Esophagus squamous epithelium (tissue), 5 donors: ENCODE results near the gene TMED8. TPM values are rescaled to one million over a fixed set of nuclear protein-coding genes. Genes with fewer than 3 reads are reported as not detected.

Experiments used
- DNase-seq: peaks from one replicate; lab custom pipeline; 2025; lab: John Stamatoyannopoulos, UW
- H3K27ac ChIP-seq, 4 donors: fragments of 200-600 bp; sonication (generic); one replicate each; pipeline ENCODE4 v1.5.1; 2016 to 2019; ENCODE audit warnings: mild to moderate bottlenecking in 1 of 4
- H3K27me3 ChIP-seq, 4 donors: fragments of 200-600 bp; sonication (generic); 1 replicate in 3 of 4; 2 replicates in 1 of 4; pipeline versions ENCODE4 v1.5.1 to v1.6.0; 2017 to 2021; ENCODE audit warnings: antibody characterized with exemption in 1 of 4
- H3K36me3 ChIP-seq, 3 donors: fragments of 200-600 bp; sonication (generic); one replicate each; pipeline ENCODE4 v1.5.1; 2016 to 2019
- H3K4me1 ChIP-seq, 3 donors: fragments of 200-600 bp; sonication (generic); one replicate each; pipeline ENCODE4 v1.5.1; 2017 to 2019
- H3K4me3 ChIP-seq, 4 donors: fragments of 200-600 bp; sonication (generic); 1 replicate in 3 of 4; 2 replicates in 1 of 4; pipeline ENCODE4 v1.5.1; 2016 to 2019; ENCODE audit warnings: mild to moderate bottlenecking in 2 of 4, moderate library complexity in 1 of 4
- H3K9me3 ChIP-seq, 3 donors: fragments of 200-600 bp; sonication (generic); one replicate each; pipeline ENCODE4 v1.5.1; 2016 to 2019
- POLR2A ChIP-seq, 4 donors: fragments of 450-650 bp; IDR thresholded peaks; one replicate each; pipeline ENCODE4 v1.6.1; 2017; ENCODE audit warnings: antibody characterized with exemption in 4 of 4, mild to moderate bottlenecking in 4 of 4, moderate library complexity in 3 of 4
- WGBS, 2 donors: methylation state at CpG; one replicate each; pipeline ENCODE4 v1.1.5; 2018; 5-methylcytosine and 5-hydroxymethylcytosine counted together
- intact Hi-C: fragments of 100-400 bp; cut with DNase I; formaldehyde crosslinking; loops from one replicate; pipeline ENCODE4 v1.15.0; 2022
- total RNA-seq, 4 donors: library from RNA; depleted of rRNA; stranded (reverse); fragments of >200 nt; gene quantifications; one replicate each; pipeline ENCODE4 v1.1.0, GENCODE V29; 2016
- TF ChIP-seq, protein P1 (sequence below), 6 experiments: fragments of 450-650 bp in 4 of 6; fragments of 200-600 bp in 2 of 6; sonication (generic) in 2 of 6; IDR thresholded peaks; one replicate each; pipeline ENCODE4 v1.5.1; 2016 to 2019; ENCODE audit warnings: antibody characterized with exemption in 6 of 6, mild to moderate bottlenecking in 4 of 6, moderate library complexity in 4 of 6
- donor health status: DM: yes; HTN: yes; CAD: no.

Gene TMED8
- total RNA-seq, 4 donors from 2014 or later, result 4.4 to 9.3 (median 8.0) TPM

DNA sequence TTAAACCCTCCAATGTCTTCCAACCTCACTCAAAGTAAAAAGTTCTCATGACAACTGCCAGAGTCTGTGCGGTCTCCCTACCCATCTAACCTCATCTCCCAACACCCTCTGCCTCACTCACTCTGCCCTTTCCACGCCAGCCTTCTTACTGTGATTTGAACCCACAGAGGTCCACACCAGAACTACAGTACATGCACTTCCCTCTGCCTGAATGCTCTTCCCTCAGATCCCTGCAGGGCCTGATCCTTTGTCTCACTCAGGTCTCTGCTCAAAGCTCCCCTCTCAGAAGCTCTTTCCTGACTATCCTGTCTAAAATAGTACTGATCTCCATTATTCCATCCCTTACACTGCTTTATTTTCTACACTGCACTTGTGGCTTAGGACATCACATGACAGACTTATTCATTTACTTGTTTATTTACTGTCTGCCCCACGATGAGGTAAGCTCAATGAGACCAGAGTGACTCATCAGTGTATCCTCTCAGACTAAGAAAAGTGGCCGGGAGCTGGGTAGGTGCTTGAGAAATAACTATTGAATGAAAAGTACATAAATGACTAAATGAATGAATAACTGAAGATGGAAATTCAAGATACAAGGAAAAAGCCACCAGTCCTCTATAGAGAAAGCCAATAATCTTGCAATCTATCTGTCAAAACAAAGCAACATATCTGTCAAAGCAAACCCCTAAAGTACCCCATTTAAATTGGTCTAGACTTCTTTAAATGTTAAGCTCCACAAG, 73.3 kb downstream of the TMED8 start:
- H3K27ac ChIP-seq, result peak overlapping the region in 2 of 4 donors; percentile 10 to 30
- 41 to 44% methylated on average over 4 of the region's 4 CpGs for WGBS, 2 donors
- intact Hi-C loops, result no loop called here
- H3K27me3 ChIP-seq, result no peaks in the 10 kb centered on the region
- H3K4me1 ChIP-seq, result peaks cover 0 to 37% (median 14%) of the 10 kb centered on the region in 3 donors
- DNase-seq, result no peak
- H3K9me3 ChIP-seq, result no peaks in the 10 kb centered on the region
- no peak overlapping the region for H3K4me3 ChIP-seq
- TF ChIP-seq POLR2A (IDR thresholded peaks at IDR 0.05), result no peak
- TF ChIP-seq, protein P1, sequence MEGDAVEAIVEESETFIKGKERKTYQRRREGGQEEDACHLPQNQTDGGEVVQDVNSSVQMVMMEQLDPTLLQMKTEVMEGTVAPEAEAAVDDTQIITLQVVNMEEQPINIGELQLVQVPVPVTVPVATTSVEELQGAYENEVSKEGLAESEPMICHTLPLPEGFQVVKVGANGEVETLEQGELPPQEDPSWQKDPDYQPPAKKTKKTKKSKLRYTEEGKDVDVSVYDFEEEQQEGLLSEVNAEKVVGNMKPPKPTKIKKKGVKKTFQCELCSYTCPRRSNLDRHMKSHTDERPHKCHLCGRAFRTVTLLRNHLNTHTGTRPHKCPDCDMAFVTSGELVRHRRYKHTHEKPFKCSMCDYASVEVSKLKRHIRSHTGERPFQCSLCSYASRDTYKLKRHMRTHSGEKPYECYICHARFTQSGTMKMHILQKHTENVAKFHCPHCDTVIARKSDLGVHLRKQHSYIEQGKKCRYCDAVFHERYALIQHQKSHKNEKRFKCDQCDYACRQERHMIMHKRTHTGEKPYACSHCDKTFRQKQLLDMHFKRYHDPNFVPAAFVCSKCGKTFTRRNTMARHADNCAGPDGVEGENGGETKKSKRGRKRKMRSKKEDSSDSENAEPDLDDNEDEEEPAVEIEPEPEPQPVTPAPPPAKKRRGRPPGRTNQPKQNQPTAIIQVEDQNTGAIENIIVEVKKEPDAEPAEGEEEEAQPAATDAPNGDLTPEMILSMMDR (IDR thresholded peaks at IDR 0.05), result no peak
- peaks cover 0 to 50% (median 7%) of the 10 kb centered on the region in 3 donors for H3K36me3 ChIP-seq

DNA sequence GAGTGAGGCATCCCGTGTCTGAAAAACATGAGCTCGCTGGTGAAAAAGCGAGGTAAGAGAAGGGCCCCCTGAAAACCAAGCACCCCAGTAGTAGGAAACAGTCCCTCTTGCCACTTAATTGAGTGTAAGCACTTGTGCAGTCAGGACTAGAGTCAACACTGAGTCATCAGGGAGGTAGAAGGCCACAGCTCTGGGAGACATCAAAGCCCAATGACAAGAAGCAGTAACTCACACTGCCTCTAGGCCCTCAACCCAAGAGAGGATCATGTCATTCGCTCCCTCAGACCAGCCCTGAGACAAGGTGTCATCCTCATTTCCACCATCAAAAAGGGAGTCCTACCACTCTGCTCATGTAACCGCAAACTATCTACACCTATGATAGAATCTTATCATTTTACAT, 74.0 kb downstream of the TMED8 start:
- intact Hi-C loops, result no loop called here
- H3K27ac ChIP-seq, result no peak overlapping the region
- no peak for DNase-seq

DNA sequence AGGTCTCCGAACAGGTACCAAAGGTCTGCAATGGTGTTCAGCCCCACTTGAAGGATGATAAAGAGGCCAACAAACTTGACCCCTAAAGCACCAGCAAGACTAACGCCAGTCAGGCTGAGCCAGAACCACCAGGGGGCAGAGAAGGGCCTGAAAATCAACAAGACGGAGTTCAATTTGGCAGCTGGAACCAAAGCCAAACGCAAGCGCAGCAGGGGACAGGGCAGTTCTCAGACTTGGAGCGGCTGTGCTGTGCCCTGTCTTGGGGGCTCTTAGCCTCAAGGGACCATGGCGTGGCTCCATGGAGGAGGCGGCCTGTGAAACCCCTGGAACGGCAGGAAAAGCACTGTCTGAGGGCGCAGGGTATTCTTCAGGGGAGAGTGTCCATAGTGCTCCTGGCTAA, 75.8 kb downstream of the TMED8 start:
- TF ChIP-seq, protein P1 (IDR thresholded peaks at IDR 0.05), result peak; percentile 35 to 73 (median 57)
- TF ChIP-seq POLR2A (IDR thresholded peaks at IDR 0.05), result no peak
- intact Hi-C loops, result no loop called here
- Histone ChIP-seq H3K9me3 (no peaks in the 10 kb centered on the region), H3K36me3 (peaks cover 0 to 75% (median 17%) of the 10 kb centered on the region in 3 donors), H3K4me1 (peaks cover 0 to 16% (median 5%) of the 10 kb centered on the region in 3 donors), H3K4me3 (no peak overlapping the region), H3K27me3 (no peaks in the 10 kb centered on the region), H3K27ac (no peak overlapping the region)
- 41 to 43% methylated on average over 8 to 10 of the region's 10 CpGs for WGBS, 2 donors
- no peak for DNase-seq

More for the DNA sequence above, 74.0 kb downstream of the TMED8 start:
- H3K4me1 ChIP-seq, result peaks cover 0 to 33% (median 14%) of the 10 kb centered on the region in 3 donors
- H3K9me3 ChIP-seq, result no peaks in the 10 kb centered on the region
- H3K4me3 ChIP-seq, result no peak overlapping the region
- 71 to 87% methylated on average over 5 of the region's 5 CpGs for WGBS, 2 donors
- H3K27me3 ChIP-seq, result no peaks in the 10 kb centered on the region
- H3K36me3 ChIP-seq, result peaks cover 0 to 56% (median 10%) of the 10 kb centered on the region in 3 donors
- TF ChIP-seq POLR2A (IDR thresholded peaks at IDR 0.05), result no peak
- TF ChIP-seq, protein P1 (IDR thresholded peaks at IDR 0.05), result peak in 1 of 6 experiments; percentile 14

DNA sequence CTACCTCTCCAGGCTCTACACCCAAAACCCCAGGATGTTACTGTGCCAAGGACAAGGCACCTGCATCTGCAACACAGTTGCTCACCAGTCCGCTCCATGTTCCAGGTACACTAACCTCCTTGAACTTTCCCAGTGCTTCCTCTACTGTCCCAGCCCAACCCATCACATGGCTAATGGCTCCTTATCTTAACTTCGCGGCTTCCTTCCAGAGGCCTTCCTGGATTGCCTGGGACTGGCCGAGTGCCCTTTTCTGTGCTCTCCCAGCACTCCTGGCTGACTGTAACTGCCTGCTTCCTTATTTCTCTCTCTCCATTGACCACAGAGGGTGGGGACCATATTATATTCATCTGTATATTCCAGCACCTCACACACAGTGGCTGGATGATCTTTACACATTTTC, 77.1 kb downstream of the TMED8 start:
- intact Hi-C loops, result no loop called here
- H3K4me3 ChIP-seq, result no peak overlapping the region
- DNase-seq, result no peak
- no peak overlapping the region for H3K27ac ChIP-seq
- no peak for TF ChIP-seq POLR2A (IDR thresholded peaks at IDR 0.05)
- TF ChIP-seq, protein P1 (IDR thresholded peaks at IDR 0.05), result no peak
- no peaks in the 10 kb centered on the region for H3K9me3 ChIP-seq
- H3K36me3 ChIP-seq, result peaks cover 0 to 70% (median 21%) of the 10 kb centered on the region in 3 donors
- peaks cover 0 to 16% (median 5%) of the 10 kb centered on the region in 3 donors for H3K4me1 ChIP-seq
- WGBS, 2 donors, result 85% methylated on average over 4 of the region's 4 CpGs
- H3K27me3 ChIP-seq, result no peaks in the 10 kb centered on the region

DNA sequence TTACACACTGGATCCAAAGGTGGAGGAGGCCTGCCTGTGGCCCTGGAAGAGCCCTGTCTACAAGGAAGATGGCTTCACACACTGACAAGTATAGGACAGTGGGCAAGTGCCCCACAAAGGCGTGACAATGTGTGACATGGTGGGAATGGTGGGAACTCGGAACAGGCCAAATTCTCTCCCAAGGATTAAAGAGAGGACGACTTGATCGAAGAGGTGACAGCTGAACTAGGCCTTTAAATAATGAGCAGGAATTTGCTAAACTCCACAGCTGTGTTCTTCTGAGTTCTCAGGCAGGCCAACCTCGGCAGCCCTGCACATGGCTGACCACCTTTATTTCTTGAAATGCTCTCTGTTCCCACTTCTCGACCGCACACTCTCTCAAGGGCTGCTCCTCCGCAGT, 80.0 kb downstream of the TMED8 start:
- Histone ChIP-seq H3K4me1 (peaks cover 0 to 5% (median 0%) of the 10 kb centered on the region in 3 donors), H3K9me3 (no peaks in the 10 kb centered on the region), H3K36me3 (peaks cover 0 to 71% (median 14%) of the 10 kb centered on the region in 3 donors), H3K4me3 (no peak overlapping the region), H3K27ac (no peak overlapping the region), H3K27me3 (no peaks in the 10 kb centered on the region)
- no peak for TF ChIP-seq POLR2A (IDR thresholded peaks at IDR 0.05)
- TF ChIP-seq, protein P1 (IDR thresholded peaks at IDR 0.05), result no peak
- no peak for DNase-seq
- 85 to 92% methylated on average over 8 of the region's 8 CpGs for WGBS, 2 donors
- intact Hi-C loops, result no loop called here
